Measurements from ENCODE around the gene SEL1L.

DNA sequence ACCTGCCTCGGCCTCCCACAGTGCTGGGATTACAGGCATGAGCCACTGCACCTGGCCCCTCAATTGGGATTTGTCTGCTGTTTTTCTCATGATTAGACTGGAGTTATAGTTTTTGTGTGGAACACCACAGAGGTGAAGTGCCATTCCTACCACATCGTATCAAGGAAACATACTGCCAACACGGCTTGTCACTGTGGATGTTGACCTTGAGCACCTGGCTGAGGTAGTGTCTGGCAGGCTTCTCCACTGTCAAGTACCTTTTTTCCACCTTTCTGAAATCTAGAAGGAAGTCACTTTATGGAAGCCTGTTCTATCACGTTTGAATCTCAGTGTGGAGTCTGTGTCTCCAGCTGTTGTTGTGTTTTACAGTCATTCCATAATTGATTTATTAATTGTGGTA lies 21.4 kb upstream of the SEL1L start:
- TF ChIP-seq SMC3 (IDR thresholded peaks at IDR 0.05) = no peak
- TF ChIP-seq RNF2 (IDR thresholded peaks at IDR 0.05; ENCODE audit: borderline replicate concordance, low read depth) = no peak
- TF ChIP-seq POLR2A (IDR thresholded peaks at IDR 0.05; ENCODE audit: low read length) = no peak
- TF ChIP-seq, protein P1, sequence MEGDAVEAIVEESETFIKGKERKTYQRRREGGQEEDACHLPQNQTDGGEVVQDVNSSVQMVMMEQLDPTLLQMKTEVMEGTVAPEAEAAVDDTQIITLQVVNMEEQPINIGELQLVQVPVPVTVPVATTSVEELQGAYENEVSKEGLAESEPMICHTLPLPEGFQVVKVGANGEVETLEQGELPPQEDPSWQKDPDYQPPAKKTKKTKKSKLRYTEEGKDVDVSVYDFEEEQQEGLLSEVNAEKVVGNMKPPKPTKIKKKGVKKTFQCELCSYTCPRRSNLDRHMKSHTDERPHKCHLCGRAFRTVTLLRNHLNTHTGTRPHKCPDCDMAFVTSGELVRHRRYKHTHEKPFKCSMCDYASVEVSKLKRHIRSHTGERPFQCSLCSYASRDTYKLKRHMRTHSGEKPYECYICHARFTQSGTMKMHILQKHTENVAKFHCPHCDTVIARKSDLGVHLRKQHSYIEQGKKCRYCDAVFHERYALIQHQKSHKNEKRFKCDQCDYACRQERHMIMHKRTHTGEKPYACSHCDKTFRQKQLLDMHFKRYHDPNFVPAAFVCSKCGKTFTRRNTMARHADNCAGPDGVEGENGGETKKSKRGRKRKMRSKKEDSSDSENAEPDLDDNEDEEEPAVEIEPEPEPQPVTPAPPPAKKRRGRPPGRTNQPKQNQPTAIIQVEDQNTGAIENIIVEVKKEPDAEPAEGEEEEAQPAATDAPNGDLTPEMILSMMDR (IDR thresholded peaks at IDR 0.05) = no peak
- TF ChIP-seq REST (IDR thresholded peaks at IDR 0.05) = no peak
- no peak for TF ChIP-seq BHLHE40 (IDR thresholded peaks at IDR 0.05; ENCODE audit: low read depth, low read length)
- TF ChIP-seq EHMT2 (IDR thresholded peaks at IDR 0.05; ENCODE audit: low read depth) = no peak
- TF ChIP-seq BCL3 (IDR thresholded peaks at IDR 0.05) = no peak
- no peak for TF ChIP-seq RCOR1 (IDR thresholded peaks at IDR 0.05; ENCODE audit: low read depth, low read length)
- TF ChIP-seq, protein P2, sequence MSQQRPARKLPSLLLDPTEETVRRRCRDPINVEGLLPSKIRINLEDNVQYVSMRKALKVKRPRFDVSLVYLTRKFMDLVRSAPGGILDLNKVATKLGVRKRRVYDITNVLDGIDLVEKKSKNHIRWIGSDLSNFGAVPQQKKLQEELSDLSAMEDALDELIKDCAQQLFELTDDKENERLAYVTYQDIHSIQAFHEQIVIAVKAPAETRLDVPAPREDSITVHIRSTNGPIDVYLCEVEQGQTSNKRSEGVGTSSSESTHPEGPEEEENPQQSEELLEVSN (IDR thresholded peaks at IDR 0.05; ENCODE audit: borderline replicate concordance, low read depth) = no peak
